Right lobe of liver (tissue), 6 donors: Measurements from ENCODE around the gene BCL2. TPM values are rescaled to one million over a fixed set of nuclear protein-coding genes. Genes with fewer than 3 reads are reported as not detected.
A peak's percentile ranks its signal among the peaks of the same experiment; 100 is the strongest.

Source experiments
- ATAC-seq, 4 donors: fragments of 200-7000 bp; cut with Tn5 transposase; one replicate each; pipeline ENCODE4 v1.9.1; 2020; ENCODE audit warnings: mild to moderate bottlenecking in 4 of 4, moderate library complexity in 4 of 4
- DNase-seq, 3 donors: peaks; one replicate each; pipeline ENCODE4 v3.0.0-alpha.2; 2020
- H3K27ac ChIP-seq, 3 donors: fragments of 200-600 bp; one replicate each; pipeline ENCODE4 v1.8.0; 2022
- H3K27me3 ChIP-seq, 2 donors: fragments of 200-600 bp; one replicate each; pipeline ENCODE4 v1.8.0; 2022
- H3K36me3 ChIP-seq, 4 donors: fragments of 200-600 bp; sonication (generic) in 1 of 4; one replicate each; pipeline versions ENCODE4 v1.5.1 to v1.8.0; 2017 to 2022; ENCODE audit warnings: control low read depth in 1 of 4
- H3K4me1 ChIP-seq, 4 donors: fragments of 200-600 bp; sonication (generic) in 1 of 4; one replicate each; pipeline versions ENCODE4 v1.5.1 to v1.8.0; 2017 to 2022; ENCODE audit warnings: control low read depth in 1 of 4
- H3K4me3 ChIP-seq, 3 donors: fragments of 200-600 bp; one replicate each; pipeline ENCODE4 v1.8.0; 2022
- H3K9me3 ChIP-seq, 4 donors: fragments of 200-600 bp; sonication (generic) in 1 of 4; one replicate each; pipeline versions ENCODE4 v1.5.1 to v1.8.0; 2017 to 2022; ENCODE audit warnings: control low read depth in 1 of 4
- POLR2A ChIP-seq: fragments of 450-650 bp; IDR thresholded peaks from one replicate; pipeline ENCODE4 v1.6.1; 2017; ENCODE audit warnings: antibody characterized with exemption, mild to moderate bottlenecking
- WGBS: methylation state at CpG from one replicate; pipeline ENCODE4 v1.1.6; 2018; ENCODE audit warnings: low coverage, low lambda C conversion rate; ENCODE audit not compliant: insufficient coverage; ENCODE audit errors: missing lambda C conversion rate; 5-methylcytosine and 5-hydroxymethylcytosine counted together
- intact Hi-C, 2 donors: fragments of 100-400 bp; cut with DNase I; formaldehyde crosslinking; loops; one replicate each; pipeline versions ENCODE4 v1.11.2 to v1.14.1; 2022
- total RNA-seq, 6 experiments: library from RNA; depleted of rRNA in 2 of 6; stranded (reverse); fragments of >200 nt in 2 of 6; fragmentation: NEBNext Ultra II Directional in 3 of 6; extraction: Animal tissue kit (Norgen Biotek cat#: 25700) in 3 of 6; gene quantifications; one replicate each; pipeline versions ENCODE4 v1.1.0 to v1.2.4, GENCODE V29; 2016 to 2023
- TF ChIP-seq, protein P1 (sequence below), 4 donors: fragments of 200-600 bp in 3 of 4; fragments of 450-650 bp in 1 of 4; IDR thresholded peaks; one replicate each; pipeline versions ENCODE4 v1.5.1 to v1.8.0; 2016 to 2022; ENCODE audit warnings: antibody characterized with exemption in 4 of 4, mild to moderate bottlenecking in 2 of 4
- donor health status: DM: no; HTN: yes; CAD: no.
- donor health status: DM: no; HTN: no; CAD: no.
- donor health status: DM: no; HTN: no; CAD: no.
- donor health status: DM: no; HTN: yes; CAD: no.
- donor health status: DM: no; HTN: yes; CAD: no.

The BCL2 gene
- total RNA-seq, 6 experiments from 2014 or later = 0.73 to 4.7 (median 2.7) TPM

DNA sequence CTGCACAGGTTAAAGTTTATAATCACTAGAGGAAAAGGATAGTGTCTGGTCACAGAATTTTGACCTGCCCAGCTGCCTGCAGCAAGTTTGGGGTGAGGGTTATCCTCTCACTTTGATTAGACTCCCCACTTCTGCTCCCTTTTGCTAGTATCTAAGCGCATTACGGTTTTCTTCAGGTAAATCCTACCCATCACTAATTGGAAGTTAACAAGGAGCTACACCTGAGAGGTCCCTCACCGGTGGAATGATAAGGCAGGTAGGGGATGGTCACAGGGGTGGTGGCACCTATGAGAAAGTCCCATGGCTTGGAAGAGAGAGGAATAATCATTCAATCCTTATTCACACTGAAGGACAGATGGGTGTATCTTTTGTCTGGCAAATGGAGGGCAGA lies 7.6 kb downstream of the BCL2 start:
- H3K27ac ChIP-seq = no peak overlapping the region

DNA sequence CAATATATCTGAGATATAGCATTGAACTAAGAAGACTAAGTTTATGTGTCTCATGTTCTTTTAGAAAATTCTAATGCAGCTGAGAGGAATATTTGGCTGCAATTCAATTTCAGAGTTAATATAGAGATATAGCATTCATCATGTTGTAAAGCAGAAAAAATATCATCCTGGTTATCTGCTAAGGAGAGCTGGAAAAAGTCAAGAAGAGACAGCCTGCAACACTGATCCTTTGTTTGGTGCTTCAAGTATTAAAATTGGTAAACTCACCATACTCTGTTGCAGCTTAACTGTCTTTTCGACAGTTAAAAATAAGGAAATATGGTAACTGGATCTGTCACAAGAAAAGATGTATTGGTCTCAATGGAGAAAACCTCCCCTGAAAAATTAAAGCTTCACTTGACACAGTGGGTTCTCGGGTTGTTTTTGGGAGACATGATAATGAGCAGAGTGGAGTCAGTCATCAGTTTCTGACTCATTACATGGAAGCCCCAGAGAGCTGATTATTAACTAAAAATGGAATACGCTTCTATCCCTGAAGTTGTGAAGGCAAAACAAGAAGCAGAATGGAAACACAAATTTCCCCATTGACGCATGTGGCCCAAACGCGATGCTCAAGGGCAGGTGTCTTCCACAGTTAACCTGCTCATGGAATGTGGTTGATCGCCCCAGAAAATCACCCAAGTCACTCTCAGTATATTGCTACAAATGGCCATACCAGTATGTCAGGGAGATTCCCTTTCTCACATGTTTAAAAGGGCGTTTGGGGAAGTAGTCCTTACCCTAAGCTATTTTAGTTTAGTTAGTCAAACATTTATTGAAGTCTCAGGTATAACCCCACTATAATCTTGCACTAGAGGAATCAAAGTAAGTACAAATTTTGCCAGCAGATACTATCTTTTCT lies 8.2 kb downstream of the BCL2 start:
- ATAC-seq (no peak), DNase-seq (no peak)
- WGBS = 63% methylated on average over 8 of the region's 8 CpGs
- no peak overlapping the region for H3K27ac ChIP-seq
- TF ChIP-seq POLR2A = no peak
- TF ChIP-seq, protein P1, sequence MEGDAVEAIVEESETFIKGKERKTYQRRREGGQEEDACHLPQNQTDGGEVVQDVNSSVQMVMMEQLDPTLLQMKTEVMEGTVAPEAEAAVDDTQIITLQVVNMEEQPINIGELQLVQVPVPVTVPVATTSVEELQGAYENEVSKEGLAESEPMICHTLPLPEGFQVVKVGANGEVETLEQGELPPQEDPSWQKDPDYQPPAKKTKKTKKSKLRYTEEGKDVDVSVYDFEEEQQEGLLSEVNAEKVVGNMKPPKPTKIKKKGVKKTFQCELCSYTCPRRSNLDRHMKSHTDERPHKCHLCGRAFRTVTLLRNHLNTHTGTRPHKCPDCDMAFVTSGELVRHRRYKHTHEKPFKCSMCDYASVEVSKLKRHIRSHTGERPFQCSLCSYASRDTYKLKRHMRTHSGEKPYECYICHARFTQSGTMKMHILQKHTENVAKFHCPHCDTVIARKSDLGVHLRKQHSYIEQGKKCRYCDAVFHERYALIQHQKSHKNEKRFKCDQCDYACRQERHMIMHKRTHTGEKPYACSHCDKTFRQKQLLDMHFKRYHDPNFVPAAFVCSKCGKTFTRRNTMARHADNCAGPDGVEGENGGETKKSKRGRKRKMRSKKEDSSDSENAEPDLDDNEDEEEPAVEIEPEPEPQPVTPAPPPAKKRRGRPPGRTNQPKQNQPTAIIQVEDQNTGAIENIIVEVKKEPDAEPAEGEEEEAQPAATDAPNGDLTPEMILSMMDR (IDR thresholded peaks at IDR 0.05) = no peak
- H3K27me3 ChIP-seq = no peaks in the 10 kb centered on the region
- H3K4me1 ChIP-seq = no peaks in the 10 kb centered on the region
- H3K36me3 ChIP-seq = no peaks in the 10 kb centered on the region
- H3K9me3 ChIP-seq = no peaks in the 10 kb centered on the region
- intact Hi-C loops = no loop called here
- H3K4me3 ChIP-seq = no peak overlapping the region

More for the DNA sequence above, 7.6 kb downstream of the BCL2 start:
- Histone ChIP-seq H3K36me3 (no peaks in the 10 kb centered on the region), H3K4me3 (no peak overlapping the region), H3K4me1 (no peaks in the 10 kb centered on the region), H3K27me3 (no peaks in the 10 kb centered on the region), H3K9me3 (no peaks in the 10 kb centered on the region)
- WGBS = 97% methylated on average over 3 of the region's 3 CpGs
- intact Hi-C loops = no loop called here
- TF ChIP-seq POLR2A = no peak
- TF ChIP-seq, protein P1 (IDR thresholded peaks at IDR 0.05) = no peak
- DNase-seq (no peak), ATAC-seq (no peak)

DNA sequence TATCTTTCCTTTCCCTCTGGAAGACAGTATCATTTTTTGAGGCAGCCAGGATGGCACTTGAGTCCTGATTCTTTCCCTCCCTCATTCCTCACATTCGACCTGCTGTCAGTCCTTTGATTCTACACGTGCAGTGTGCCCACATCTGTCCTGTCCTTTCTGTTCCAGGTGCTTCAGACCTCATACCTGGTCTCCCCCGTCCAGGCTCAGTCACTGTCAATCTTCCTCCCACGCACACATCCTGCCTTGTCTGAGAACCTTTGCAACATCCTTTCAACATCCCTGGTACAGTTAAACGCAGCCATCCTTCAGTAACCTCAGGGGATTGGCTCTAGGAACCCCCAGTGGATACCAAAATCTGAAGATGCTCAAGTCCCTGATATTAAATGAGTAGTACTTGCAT lies 10.1 kb downstream of the BCL2 start:
- intact Hi-C loops = no loop called here

DNA sequence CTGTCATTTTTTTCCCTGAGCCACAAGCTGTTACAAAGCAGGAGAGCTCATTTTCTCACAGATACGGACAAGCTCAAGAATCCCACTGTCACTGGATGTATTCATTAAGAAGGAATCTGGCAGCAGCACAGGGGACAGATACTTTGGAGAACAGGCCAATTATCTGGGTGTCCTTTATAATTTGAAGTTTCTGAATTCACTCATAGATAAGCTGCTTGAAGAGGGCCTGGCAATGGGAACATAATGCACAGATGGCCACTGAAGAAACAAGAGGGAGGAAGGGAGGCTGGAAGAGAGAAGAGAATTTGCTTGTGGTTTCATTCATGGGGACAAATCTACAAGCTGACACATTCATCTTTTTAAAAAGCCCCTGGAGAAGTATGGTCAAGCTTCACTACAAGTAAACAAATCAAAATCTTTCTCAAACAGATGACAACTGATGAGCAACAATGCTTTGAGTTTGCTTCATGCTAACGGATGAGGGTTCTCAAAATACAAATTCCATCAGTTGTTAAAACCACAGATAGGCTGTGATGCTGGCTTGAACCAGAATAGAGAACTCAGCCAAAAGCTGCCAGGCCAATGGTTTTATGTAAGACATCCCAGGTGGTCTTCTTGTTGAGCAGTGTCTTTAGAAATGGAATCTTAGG lies 11.9 kb downstream of the BCL2 start:
- Histone ChIP-seq H3K27ac (no peak overlapping the region), H3K9me3 (no peaks in the 10 kb centered on the region), H3K36me3 (no peaks in the 10 kb centered on the region), H3K4me3 (no peak overlapping the region), H3K4me1 (no peaks in the 10 kb centered on the region), H3K27me3 (no peaks in the 10 kb centered on the region)
- ATAC-seq (peak; percentile 22 to 44 (median 38)), DNase-seq (no peak)
- intact Hi-C loops = no loop called here
- 50% methylated on average over 2 of the region's 2 CpGs for WGBS
- TF ChIP-seq, protein P1 (IDR thresholded peaks at IDR 0.05) = no peak
- no peak for TF ChIP-seq POLR2A

More for the DNA sequence above, 10.1 kb downstream of the BCL2 start:
- H3K27me3 ChIP-seq = no peaks in the 10 kb centered on the region
- H3K36me3 ChIP-seq = no peaks in the 10 kb centered on the region
- 57% methylated on average over 5 of the region's 5 CpGs for WGBS
- no peaks in the 10 kb centered on the region for H3K9me3 ChIP-seq
- DNase-seq (no peak), ATAC-seq (no peak)
- no peak overlapping the region for H3K27ac ChIP-seq
- no peaks in the 10 kb centered on the region for H3K4me1 ChIP-seq
- H3K4me3 ChIP-seq = no peak overlapping the region
- TF ChIP-seq, protein P1 (IDR thresholded peaks at IDR 0.05) = no peak
- TF ChIP-seq POLR2A = no peak
